Measurements from ENCODE around the gene SLC35A3.
"Not testable (repeated sequence)": the region's sequence is repeated elsewhere in the genome, so short reads cannot be mapped to it uniquely, and the experiment has no call there.

The SLC35A3 gene

DNA sequence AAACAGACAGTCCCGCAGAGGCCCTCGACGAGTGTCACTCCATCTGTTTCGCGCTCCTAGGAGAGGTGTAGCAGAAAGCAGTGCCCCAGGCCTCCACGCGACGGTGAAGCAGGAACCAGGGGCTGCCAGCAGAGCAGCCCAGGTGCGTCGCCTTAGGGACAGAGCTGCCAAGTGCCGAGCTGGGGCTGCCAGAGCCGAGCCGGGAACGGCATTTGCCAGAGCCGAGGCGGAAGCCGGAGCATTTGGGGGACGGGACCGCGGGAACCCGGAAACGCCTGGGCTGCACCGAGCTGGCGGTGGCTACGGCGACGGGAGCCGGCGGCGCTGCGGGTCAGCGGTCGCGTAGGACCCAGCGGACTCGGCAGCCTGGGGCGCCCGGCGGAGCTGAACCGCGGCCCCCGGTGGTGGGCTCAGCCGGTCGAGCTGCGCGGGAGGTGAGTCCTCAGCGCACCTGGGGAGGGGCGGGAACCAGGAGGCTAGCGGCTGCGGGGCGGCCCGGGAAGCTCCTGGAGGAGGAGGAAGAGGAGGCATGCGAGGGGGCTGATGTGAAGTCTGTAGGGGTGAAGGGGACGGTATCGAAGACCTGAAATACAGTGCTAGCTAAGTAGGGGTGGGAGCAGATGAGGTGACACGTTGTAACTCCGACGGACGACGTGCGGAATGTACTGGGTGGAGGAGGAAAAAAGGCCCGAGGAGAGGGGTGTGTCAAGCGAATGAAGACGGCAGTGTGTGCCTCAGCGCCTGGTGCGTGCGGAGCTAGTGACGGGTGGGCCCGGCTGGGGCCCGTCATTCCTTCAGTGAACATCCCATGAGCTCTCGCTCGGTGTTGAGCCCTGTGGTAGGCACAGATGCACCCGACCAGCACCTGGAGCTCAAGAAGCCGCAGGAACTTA, at the start of gene SLC35A3:
Gene SLC35A3 (plus strand): TSS at position 268 of the 893 bp plus-strand sequence. CDS start 23,559 bp downstream, outside the sequence.
- peak; percentile 65 for DNase-seq (ENCODE audit: low spot score)

DNA sequence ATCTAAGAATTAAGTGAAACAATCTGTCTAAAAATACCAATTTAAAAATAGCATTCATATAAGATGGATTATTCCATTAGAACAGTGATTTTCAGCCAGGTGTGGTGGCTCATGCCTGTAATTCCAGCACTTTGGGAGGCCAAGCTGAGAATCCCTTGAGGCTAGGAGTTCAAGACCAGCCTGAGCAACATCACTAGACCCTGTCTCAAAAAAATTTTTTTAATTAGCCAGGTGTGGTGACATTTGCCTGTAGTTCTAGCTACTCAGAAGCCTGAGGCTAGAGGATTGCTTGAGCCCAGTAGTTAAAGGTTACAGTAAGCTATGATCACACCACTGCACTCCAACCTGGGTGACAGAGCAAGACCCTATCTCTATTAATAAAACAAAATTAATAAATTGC, 35.0 kb upstream of the SLC35A3 start:
- no peak for DNase-seq (ENCODE audit: low spot score)

DNA sequence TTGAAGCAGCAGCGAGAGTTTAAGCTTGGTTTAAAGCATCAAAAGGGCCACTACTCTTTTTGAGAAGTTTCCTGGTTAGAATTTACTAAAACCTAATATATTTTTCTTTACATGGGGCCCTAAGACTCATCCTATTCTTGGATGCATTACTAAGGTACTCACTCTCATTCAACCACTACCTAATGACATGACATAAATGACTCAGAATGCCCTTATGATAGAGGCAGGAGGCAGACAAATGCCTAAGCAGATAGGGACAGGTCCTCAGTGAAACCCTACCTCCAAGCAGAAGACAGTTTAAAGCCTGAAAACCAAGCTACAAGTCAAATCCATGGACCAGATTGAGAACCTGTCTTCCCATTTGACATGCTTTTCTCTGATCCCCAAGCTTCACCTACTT, 34.3 kb upstream of the SLC35A3 start:
- no peak for DNase-seq (ENCODE audit: low spot score)

DNA sequence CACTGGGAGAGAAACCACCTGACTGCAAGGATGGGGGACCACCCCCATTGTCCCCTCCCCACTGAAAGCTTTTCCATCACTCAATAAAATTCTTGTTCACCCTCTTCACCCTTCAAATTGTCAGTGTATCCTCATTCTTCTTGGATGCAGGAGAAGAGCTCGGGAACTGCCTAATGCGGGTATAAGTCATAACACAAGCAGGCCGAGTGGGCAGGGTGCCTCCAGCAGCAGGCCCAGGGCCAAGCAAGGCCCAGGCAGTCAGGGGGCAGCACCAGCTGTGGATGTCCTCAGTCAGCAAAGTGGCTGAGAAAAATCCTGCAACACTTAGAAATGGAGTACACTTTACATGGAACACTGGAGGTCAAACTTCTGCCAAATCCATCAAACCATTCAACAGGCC, 33.7 kb upstream of the SLC35A3 start:
- DNase-seq (ENCODE audit: low spot score), result no peak

DNA sequence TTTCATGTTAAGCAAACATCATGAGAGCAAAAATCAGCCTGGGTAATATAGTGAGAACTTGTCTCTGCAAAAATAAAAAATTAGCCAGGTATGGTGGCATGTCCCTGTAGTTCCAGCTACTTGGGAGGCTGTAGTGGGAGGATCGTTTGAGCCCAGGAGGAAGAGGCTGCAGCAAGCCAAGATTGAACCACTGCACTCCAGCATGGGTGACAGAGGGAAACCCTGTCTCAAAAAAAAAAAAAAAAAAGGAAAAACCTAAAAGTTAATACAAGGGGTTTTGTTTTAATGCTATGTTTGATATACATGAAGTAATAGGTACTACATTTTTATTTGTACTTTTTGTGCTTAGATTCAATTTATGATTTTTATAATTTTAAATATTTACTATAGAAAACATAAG, 27.1 kb upstream of the SLC35A3 start:
- no peak for DNase-seq (ENCODE audit: low spot score)

DNA sequence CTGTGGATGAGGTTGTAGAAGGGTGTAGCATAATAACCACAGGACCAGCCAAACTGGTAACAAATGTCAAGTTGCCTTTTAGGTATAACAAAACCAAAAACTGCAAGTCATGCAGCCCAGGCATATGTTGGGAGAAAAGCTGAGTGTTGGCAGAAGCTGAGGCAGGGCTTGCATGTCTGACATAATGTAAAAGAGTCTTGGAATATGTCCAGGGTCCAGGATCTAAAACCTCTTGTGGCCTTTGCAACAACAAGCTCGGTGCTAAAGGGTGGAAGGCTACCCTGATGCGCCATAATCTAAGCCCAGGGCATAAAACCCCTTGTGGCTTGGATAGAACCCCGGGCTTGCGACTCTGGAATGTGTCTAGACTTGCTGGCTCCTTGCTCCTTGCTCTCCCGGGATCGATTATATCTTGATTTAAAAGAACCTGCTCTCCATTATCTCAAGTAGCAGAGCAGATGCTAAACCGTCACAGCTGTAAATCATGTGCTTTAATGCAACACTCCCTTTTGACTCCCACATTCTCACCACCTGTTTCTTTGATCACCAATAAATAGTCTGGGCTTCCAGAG, 26.5 kb upstream of the SLC35A3 start:
- no peak for DNase-seq (ENCODE audit: low spot score)

DNA sequence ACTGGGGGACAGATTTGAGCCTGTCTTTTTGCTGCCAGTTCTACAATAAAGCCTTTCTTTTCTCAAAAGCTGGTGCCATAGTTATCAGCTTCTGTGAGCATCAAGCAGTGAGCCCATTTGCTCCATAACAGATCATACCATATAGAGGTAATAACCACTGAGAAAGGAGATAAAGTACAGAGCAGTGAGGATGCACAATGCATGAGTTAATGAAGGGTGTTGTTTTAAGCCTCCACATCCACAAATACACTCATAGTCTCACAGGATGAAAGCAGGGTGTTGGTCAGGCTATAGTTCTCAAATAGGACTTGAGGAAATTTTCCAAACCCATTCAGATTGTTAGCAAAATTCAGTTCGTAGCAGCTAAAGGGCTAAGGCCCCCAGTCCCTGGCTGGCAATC, 25.6 kb upstream of the SLC35A3 start:
- DNase-seq (ENCODE audit: low spot score), result no peak

DNA sequence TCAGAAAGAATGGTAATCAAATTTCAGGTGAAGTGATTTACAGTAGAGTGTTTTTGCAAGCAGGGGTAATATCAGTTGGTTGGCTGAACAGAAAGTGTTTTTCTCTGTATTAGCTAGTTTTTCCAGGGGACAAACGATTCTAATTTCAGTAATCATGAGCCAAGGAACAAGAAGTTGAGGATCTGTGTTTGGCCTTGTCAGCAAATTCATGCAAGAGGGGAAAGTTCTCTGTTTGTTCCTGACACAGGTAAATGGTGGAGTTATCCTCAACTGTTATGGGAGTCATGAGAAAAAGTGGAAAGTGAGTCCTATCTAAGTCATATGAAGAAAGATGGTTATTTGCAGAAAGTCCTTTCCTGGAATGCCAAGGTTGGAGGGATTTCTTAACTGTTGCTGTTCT, 24.6 kb upstream of the SLC35A3 start:
- no peak for DNase-seq (ENCODE audit: low spot score)

DNA sequence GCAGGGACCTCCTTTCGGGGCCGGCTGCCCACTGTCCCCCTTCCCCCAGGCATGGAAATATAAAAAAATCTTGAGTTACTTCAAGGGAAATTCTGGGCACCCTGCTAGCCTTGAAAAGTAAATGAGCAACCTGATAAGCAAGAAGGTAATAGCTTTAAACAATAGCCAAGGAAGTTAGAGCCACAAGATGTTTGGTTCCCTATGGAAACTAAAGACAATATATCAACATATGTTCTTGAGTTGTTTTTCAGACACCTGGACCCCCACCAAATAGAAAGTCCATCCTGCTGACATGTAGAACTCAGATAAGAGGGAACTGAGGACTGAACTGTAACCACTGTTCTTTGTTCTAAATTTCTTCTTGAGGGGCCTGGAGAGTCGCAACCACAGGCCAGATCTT, 19.3 kb upstream of the SLC35A3 start:
- no peak for DNase-seq (ENCODE audit: low spot score)

DNA sequence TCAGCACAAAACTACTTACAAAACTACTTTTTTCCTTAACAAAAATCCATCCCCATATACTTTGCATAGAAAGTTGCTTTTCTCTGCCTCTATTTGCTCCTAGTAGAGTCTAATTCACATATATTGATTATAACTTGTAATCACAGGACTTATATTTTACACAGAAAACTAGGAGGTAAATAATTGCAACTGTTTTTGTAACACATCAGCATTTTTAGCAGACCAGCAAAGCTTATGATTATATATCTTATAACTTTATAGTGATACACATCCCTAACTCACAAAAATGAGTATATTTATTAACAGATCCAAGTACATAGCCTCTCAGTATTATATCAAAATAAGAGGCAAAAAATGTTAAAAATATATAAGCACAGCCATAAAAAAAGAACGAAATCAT, 17.3 kb upstream of the SLC35A3 start:
- no peak for DNase-seq (ENCODE audit: low spot score)

DNA sequence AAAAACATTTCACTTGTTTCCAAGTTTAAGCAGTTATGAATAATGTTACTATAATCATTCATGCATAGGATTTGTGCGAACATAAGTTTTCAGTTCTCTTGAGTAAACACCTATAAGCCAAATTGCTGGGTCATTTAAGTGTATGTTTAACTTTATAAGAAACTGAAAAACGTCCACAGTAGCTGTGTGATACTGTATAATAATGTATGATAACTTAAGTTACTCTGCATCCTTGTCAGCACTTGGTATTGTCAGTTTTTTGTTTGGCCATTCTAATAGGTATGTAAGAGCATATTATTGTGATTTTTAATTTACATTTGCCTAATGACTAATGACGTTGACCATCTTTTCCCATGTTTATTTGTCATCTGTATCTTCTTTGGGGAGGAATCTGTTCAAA, 14.4 kb upstream of the SLC35A3 start:
- no peak for DNase-seq (ENCODE audit: low spot score)

DNA sequence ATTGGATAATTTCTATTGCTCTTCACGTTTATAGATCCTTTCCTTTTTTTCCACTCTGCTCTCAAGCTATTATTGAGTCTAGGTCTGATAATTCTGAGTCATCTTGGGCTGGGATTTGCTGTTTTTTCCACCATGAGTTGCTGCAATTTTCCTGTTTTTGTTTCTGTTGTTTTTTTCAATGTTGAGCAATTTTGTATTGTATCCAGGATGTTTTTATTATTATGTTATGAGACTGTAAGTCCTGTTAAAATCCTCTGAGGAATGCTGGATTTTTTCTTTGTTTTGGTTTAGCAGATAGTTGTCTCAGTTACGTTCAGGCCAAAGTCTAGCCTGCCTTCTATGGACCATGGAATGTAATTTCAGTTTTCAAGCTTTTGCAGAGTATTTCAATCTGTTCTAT, 13.0 kb upstream of the SLC35A3 start:
- no peak for DNase-seq (ENCODE audit: low spot score)

DNA sequence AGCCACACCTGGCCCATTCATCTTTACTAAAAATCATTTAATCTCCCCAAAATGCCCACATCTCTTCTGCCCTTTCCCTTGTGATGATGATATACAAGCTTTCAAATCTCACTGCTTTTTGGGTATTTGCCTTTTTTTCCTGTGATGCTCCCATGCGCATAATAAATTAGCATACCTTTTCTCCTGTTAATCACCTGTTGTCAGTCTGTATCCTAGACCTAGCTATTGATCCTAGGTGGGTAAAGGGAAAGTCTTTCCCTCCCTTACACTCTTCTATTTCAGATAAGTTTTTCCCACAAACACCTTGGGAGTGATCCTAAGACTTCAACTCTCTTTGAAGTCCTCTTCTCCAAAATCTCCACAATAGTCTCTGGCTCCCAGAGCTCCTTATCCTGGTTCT, 12.0 kb upstream of the SLC35A3 start:
- DNase-seq (ENCODE audit: low spot score), result no peak

DNA sequence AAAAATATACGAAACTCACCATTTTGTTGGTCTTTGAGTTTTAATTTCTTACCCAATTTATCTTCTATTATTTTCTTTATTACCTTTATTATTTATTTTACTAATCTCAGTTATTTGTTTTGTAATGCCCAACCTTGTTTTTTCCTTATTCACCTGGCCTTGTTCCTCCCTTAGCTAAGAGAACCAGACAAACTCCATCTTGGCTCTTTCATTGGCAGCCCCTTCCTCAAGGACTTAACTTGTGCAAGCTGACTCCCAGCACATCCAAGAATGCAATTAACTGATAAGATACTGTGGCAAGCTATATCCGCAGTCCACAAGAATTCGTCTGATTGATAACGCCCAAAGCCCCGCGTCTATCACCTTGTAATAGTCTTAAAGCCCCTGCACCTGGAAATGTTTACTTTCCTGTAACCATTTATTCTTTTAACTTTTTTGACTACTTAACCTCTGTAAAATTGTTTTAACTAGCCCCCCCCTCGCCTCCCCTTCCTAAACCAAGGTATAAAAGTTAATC, 10.5 kb upstream of the SLC35A3 start:
- DNase-seq (ENCODE audit: low spot score), result not testable (repeated sequence)

DNA sequence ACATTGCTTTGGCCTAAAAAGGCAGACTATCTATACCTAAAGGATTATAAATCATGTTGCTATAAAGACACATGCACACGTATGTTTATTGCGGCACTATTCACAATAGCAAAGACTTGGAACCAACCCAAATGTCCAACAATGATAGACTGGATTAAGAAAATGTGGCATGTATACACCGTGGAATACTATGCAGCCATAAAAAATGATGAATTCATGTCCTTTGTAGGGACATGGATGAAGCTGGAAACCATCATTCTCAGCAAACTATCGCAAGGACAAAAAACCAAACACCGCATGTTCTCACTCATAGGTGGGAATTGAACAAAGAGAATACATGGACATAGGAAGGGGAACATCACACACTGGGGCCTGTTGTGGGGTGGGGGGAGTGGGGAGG, 9.5 kb upstream of the SLC35A3 start:
- not testable (repeated sequence) for DNase-seq (ENCODE audit: low spot score)

DNA sequence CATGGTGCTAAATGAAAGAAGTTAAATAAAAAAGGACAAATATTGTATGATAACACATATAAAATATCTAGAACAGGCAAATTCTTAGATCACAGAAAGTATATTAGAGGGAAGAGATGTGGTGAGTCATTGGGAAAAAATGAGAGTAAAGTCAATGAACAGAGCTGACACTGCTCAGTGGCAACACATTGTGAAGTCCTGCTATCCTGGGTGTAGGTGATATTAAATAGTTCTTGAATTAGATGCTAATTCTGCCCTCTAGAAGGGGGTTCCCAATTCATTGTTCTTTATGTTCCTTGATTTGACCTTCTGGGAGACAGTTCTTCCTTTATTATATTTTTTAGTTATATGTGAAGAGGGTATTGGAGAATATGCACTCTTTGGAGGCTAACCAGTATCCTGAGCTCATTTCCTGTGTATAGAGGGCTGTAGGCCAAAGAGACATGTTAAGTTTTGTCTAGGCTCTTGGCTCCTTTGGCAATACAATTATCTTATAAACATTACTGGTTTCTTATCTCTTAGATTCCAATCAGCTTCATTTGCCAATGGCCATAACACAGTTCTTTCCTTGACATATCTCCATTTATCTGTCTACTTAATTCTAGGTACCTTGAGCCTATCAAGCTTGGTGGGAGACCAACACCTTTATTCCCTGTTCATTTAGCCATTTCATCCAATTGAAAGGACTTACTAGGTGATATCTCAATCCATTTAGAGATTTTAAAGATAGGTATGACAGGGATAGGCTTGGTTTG, 6.6 kb upstream of the SLC35A3 start:
- DNase-seq (ENCODE audit: low spot score), result no peak

DNA sequence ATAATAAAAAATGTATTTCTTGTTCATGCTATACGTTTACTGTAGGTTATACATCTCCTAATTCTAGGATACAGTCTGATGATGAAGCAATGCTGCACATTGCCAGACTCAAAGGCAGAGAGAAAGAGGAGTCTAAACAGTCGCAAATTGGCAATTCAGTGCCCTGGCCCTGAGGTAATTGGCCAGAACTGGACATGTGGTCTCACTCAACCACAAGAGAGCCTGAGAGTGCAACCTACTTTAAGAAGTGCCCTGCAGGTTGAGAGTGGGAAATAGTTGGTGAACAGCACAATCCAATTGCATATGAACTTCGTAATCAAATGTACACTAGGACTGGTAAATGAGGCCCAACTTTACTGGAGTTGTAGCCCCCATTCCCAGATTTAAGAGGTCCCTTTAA, 5.0 kb upstream of the SLC35A3 start:
- no peak for DNase-seq (ENCODE audit: low spot score)

DNA sequence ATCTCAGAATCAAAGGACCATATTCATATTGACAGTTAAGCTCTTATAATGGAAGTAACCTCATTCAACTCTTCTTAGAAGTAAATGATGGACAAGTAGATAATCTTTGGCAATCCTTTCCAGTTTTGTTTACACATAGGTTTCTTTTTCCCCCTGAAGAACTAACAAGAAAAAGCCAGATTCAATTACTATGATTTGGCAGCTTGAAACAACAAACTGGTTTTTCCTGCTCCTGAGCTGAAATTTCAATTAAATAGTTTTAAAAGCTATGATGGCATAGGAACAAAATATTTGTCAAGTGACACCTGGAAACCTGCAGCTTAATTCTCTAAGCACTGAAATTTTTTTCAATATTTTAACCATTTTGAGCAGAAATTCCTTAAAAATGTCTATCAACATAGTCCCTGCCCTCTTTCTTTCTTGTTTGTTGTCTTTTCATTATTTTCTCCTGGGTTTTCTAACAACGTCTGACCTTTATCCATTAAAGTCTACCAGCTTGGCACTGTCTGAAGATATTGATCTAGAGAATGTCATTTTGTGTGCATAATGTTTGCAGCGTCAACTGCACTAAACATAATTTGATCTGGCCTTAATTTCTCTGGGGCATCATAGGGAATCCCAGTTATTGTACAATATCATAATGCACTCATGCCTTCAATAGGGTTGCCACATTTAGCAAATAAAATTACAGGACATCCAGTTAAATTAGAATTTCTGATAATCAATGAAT, 4.0 kb upstream of the SLC35A3 start:
- DNase-seq (ENCODE audit: low spot score), result no peak

DNA sequence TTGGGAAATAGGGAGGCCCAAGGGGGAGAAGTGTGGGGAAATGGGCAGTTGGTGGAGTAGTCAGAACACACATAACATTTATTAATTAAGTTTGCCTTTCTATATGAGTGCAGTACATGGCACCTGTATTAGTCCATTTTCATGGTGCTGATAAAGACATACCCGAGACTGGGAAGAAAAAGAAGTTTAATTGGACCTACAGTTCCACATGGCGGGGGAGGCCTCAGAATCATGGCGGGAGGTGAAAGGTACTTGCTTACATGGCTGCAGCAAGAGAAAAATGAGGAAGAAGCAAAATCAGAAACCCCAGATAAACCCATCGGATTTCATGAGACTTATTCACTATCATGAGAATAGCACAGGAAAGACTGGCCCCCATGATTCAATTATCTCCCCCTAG, 1.6 kb upstream of the SLC35A3 start:
- DNase-seq (ENCODE audit: low spot score), result no peak

DNA sequence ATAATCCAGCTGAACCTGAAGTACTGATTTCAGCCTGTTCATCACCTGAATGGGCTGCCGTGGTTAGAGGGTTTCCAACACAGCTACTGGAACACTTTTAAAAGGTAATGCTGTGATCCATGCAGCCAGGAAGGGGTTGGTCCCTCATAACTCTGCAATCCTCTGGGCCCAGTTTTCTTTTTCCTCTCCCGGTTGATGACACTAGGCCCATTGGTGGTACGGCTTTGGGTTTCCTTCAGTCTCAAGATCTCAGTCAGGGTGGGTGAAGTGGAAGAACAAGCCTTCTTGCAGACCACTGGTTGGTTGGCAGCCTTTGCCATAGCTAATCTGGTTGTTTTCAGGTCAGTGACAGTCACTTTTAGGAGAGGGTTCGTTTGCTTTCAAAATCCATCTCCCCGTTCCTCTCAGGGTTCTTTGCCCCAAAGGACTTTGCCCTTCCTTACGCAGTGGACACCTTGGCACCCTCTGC, 502 bp upstream of the SLC35A3 start:
- DNase-seq (ENCODE audit: low spot score), result no peak

DNA sequence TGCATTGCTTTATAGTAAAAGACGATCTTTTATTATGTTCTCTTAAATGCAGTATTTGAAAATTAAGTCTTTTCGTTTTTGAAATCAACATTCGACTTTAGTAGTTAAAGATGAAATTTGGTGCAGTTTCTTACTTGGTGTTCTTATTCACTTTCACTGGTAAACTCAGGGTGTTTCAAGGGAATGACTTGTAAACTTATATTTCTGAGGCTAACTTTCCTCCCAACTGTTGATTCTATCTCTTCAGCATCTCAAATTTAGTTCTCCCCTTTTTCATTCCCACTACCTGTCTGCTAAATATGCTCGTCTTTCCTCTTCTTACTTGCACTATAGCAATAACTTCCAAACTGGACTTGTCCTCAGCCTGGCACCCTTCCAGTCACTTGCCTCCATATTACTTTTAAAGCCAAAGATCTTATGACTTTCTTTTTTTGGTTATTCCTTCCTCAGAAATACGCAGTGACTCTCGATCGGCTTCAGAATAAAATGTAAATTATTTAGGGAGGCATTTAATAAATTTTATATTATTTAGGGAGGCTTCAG, 988 bp downstream of the SLC35A3 start:
- DNase-seq (ENCODE audit: low spot score), result no peak

DNA sequence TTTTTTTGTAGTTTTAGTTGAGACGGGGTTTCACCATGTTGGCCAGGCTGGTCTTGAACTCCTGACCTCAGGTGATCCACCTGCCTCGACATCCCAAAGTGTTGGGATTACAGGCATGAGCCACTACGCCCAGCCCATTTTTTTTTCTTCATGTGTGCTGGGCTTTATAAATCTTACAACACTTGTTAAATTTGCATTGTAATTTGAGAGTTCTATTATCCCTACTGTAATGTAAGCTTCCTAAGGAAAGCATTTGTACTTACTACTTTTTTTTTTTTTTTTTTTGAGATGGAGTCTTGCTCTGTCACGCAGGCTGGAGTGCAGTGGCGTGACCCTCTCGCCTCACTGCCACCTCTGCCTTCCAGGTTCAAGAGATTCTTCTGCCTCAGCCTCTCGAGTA, 2.3 kb downstream of the SLC35A3 start:
- DNase-seq (ENCODE audit: low spot score), result not testable (repeated sequence)
